ENCODE results near the gene NAT8L. TPM values are rescaled to one million over a fixed set of nuclear protein-coding genes. Genes with fewer than 3 reads are reported as not detected.
A peak's percentile ranks its signal among the peaks of the same experiment; 100 is the strongest.

Gene NAT8L
- total RNA-seq, 1 experiment from 2014 or later: 3.4 TPM

DNA sequence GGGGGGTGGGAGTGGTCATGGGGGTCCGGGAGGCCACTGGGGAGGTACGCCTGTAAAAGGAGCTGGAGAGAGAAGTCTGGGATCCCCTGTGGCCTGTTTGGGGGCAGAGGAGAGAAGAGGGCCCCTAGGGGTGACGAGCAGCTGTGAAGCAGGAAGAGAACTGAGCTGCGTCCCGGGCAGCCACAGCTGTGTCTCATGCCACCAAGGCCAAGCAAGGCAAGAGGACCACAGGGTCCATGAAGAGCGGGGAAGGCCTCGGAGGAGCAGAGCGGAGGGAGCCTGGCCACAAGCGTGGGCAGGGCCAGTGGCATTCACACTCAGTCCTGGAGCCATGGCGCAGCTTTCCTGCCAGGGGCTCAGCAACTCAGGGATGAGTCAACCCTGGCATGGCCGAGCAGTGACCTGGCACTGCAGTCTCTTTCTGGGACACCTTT is 13.6 kb upstream of the NAT8L start:
- DNase-seq (ENCODE audit: low read depth): peak; percentile 54

DNA sequence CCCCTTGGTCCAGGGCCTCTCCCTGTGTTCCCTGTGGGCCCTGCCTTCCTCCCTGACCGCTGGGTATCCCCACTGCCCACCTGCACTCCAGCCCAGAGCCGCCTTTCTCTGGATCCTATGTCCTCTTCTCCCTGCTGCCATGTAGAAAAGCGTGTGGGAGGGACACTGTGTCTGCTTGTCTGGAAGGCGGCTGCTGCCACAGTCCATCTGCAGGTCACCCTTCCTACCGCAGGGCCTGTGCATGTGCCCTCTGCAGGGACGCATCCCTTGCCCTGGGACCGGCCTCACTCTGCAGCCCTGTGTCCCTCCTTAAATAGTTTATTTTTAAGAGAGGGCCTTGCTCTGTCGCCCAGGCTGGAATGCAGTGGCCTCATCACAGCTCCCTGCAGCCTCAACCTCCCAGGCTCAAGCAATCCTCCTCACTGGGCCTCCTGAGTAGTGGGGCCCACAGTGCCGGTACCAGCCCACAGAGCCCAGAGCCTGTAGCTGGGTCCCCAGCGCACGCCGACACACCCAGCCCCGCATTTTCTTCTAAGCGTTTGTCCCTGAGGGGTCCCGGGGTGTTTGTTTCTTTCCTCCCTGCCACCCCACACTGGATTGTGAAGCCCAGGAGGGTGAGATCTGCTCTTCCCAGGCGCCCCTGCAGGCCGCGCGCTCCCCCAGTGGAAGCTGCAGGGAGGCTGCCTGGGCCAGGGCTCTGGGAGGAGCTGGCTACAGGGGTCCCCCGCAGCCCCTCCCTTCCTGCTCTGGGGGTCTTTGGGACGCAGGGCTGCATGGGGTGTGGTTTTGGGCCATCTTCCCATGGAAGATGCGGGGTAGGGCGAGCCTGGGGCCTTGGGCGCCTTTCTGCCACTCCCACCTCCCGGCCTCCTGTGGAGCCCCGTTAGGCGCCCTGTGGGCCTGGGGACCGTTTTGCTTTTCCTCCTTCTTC is 12.8 kb upstream of the NAT8L start:
- peak; percentile 3 for DNase-seq (ENCODE audit: low read depth)

DNA sequence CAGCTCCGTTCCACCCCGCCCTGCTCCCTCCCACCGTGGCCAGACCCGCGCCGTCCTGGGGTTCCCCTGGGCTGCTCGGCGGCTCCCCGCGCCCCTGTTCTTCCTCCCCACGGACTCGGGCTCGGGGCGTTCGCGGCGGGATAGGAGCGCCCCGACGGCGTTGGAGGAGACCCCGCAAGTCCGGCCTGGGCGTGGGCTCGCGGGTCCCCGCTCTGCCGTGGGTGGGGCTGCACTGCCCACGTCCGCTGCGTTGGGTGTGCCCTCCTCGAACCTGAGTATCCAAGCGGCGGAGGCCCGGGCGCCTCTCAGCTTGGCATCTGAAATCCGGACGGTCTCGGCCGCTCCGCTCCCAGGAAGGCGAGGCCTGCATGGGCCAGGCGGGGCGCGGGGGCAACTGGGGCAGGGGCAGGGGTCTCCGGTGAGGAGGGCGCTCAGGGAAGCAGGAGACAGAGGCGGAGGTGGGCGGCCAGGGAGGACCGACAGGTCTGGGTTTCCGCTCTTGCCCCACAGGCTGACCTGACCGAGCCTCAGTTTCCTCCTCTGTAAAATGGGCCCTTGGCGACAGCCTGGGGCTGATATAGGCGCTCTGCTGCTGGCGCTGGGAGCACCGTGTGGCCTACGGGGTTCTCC is 12.0 kb upstream of the NAT8L start:
- no peak for DNase-seq (ENCODE audit: low read depth)

DNA sequence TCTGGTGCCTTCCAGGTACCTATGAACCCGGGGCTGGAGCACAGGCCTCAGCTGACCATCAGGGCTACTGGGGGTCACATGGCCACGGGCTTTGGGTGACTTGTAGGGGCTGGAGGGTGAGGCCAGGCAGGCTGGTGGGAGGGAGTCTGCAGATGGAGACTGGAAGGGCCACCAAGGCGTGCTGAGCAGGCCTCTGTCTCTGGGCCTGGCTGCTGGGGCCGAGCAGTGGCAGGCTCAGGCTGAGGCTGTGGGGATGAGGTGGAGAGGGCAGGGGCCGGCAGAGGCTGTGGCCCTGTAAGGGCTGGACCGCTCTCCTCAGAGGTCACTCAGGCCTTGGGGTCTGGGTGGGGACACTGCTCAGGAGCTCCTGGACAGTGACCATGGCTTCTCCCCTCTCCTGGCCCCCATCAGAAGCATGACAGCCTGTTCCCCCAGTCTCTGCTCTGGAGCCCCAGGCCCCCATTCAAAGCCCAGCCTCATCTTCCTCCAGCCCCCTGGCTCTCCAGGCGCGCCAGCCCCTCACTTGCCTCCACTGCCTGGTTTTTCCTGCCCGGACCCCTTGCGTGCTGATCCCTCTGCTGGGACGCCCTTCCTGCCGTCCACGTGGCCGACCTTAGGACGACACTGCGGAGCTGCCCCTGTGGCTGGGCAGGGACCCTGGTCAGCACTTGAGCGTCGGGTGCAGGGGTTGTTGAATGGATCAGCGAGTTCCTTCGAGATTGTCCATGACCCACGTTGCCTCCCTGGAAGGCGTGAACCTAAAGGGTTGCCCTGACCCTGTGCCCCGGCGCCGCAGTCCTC is 11.1 kb upstream of the NAT8L start:
- DNase-seq (ENCODE audit: low read depth): no peak

DNA sequence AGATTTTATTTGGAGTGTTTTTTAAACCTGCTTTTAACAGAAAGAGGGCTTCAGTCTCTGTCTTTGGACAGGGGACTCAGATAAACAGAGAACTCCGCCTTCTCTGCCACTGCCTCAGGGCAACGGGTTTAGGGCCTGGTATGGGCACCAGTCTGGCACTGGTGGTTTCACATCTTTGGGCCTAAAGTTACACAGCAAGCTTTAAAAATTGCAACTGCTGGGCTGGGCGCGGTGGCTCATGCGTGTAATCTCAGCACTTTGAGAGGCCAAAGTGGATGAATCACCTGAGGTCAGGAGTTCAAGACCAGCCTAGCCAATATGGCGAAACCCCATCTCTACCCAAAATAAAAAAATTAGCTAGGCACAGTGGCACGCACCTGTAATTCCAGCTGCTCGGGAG is 10.3 kb upstream of the NAT8L start:
- DNase-seq (ENCODE audit: low read depth): peak; percentile 53

DNA sequence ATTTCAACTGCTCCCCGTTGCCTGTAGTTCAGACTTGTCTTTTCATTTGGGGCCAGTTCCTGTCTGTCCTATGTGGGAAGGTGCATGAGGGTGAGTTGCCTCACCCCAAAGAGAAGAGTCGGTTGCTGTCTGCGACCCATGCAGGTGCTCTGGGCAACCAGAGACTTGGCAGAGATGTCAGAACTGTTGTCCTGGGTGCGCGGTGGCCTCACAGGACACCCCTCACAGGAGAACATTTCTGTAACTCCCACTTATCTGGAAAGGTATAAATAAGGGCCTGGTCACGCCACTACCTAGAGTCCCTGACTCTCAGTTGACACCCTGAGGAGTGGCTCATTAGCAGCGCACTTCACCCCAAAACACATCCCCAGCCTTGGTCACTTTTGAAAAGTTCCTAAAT is 9.7 kb upstream of the NAT8L start:
- DNase-seq (ENCODE audit: low read depth): no peak

DNA sequence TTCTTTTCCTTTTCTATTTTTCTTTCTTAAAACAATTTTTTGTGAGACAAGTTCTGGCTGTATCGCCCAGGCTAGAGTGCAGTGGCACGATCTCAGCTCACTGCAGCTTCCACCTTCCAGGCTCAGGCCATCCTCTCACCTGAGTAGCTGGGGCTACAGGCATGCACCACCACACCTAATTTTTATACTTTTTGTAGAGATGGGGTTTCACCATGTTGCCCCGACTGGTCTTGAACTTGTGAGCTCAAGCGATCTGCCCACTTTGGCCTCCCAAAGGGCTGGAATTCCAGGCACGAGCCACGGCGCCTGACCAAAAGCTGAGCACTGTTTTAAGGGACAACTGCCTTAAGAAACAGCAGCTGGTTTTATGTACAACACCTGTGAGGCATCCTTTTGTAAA is 9.3 kb upstream of the NAT8L start:
- no peak for DNase-seq (ENCODE audit: low read depth)

DNA sequence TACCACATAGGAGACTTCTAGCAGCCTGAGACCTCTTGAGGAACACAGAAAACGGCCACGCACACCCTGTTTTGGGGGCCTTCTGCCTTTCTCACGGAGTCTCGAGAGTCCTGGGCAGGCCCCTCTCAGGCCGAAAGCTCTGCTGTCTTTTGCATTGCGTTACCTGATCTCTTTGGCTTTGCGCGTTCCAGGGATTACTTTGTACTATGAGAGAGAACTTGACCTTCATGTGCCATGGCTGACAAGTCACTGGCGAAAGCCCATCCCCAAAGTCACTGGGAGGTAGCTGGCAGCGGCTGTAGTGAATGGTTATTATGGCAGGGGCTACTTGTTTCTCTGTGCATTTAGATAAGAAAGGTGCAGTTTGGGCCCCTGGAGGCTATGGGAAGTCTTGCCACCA is 8.0 kb upstream of the NAT8L start:
- no peak for DNase-seq (ENCODE audit: low read depth)

DNA sequence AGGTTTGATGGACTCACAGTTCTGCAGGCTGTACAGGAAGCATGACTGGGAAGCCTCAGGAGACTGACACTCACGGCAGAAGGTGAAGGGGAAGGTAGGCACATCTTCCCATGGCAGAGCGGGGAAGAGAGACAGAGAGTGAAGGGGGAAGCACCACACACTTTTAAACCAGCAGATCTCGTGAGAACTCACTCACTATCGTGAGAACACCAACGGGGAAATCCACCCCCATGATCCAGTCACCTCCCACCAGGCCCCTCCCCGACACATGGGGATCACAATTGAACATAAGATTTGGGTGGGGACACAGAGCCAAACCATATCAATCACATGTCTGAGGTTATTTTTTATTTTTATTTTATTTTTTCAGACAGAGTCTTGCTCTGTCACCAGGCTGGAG is 4.9 kb upstream of the NAT8L start:
- no peak for DNase-seq (ENCODE audit: low read depth)

DNA sequence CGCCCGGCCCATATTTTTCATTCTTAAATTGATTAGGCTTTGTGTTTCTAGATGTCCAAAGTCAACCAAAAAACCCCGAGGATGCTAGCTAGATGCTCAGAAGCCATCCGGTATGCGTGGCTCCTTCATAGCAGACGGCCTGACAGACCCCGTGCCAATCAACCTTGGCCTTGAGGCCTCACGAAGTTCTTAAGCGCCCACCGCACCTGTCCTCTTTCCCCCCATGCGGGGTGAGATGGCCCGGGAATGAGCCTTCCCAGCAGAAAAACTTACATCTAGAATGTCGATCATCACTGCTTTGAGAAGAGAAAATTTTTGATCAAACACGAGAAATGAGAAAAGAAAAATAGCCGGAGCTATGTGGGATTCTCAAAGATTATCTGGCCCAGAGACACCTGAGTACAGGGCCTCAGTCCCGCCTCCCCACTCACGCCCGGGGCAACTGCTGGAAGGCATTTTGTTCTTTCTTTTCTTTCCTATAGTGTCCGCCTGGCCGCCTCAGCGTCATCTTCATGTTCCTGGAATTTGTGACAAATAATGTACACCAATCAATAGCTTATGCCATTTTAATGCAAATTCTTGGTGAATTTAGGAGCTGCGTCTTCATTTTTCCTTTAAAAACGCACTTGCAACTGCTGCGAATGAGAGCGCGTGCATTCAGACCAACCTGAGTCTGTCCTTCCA is 1.6 kb upstream of the NAT8L start:
- DNase-seq (ENCODE audit: low read depth): no peak

DNA sequence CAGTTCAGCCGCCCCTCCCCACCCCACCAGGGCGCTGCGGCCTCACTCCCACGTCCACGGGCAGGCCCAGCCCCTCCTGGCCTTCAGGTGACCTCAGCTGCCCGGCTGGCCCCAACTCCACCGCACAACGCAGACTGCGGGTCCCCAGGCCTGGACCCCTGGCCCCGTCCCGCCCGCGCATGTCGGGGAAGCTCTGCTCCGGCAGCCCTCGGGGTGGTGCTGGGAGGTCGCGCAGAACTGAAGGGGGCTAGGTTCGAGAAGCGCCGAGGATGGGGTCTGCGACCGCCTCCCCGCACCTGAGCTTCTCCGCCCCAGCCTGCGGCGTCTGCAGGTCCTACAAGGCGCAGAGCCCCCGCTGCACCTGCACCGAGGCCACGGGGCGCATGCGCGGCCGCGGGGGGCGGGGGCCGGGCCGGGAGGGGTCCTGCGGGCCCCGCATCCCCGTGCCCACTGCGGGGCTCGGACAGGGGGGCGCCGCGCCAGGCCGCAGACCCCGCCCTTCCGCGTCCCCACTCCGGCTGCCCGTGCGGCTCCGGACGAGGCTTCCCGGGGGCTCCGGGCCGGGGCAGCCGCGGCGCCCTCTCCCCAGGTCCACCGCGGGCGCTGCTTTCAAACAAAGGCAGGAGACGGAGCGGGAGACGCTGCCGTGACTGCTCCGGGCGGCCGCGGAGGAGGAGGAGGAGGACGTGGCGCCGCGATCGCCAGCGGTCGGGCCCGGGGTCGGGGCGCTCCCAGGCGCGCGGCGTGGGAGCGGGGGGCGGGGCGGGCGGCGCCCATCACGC is 672 bp upstream of the NAT8L start:
- DNase-seq (ENCODE audit: low read depth): peak; percentile 43

DNA sequence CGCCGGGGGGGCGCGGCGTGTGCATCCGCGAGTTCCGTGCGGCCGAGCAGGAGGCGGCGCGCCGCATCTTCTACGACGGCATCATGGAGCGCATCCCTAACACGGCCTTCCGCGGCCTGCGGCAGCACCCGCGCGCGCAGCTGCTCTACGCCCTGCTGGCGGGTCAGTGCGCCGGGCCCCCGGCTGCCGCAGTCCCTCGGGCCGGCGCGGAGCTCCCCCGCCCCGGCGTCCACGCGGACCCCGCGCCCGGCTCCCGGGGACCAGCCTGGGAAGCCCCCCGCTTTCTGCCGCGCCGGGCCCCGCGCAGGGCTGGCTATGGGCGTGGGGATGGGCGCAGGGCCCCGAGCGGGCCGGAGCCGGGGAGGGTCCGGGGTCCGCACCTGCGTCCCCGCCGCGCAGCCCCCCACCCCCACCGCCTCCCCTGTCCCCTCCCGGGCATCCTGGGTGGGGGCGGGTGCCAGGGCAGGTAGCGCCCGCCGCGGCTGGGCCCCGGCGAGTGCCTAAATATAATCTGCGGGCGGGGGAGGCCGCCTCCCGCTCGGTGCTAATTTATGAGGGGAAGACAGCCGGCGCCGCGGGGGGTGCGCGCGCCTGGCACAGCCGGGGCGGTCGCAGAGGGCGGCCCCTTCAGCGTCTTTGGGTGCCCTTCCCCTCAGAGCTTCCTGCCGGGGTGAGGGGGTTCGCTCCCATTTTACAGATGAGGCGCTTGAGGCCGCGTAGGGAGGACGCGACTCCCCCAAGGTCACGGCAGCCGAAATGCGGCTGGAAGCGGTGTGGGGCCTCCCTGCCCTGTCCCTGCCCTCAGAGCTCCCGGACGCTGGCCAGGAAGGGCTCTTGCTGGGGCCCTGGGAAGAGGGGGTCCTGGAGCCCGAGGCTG is 837 bp downstream of the NAT8L start:
- peak; percentile 51 for DNase-seq (ENCODE audit: low read depth)

DNA sequence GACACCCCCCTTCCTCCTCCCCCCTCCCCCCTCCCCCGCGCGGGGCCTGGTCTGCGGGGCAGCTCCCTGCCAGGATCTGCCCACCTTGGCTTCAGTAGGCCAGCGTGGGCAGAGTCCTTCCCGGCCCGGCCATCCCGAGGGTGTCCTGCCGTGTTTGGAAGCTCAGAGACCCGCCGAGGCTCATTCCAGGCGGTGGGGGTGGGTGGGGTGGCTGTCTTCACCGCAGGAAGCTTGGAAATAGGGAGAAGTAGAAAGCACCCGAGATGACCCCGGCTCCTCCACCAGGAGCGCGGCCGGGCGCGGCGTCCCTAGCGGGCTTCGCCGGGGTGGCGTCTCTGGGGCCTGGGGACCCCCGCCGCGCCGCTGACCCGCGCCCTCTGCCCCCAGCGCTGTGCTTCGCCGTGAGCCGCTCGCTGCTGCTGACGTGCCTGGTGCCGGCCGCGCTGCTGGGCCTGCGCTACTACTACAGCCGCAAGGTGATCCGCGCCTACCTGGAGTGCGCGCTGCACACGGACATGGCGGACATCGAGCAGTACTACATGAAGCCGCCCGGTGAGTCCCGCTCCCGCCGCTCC is 1.6 kb downstream of the NAT8L start:
- no peak for DNase-seq (ENCODE audit: low read depth)

DNA sequence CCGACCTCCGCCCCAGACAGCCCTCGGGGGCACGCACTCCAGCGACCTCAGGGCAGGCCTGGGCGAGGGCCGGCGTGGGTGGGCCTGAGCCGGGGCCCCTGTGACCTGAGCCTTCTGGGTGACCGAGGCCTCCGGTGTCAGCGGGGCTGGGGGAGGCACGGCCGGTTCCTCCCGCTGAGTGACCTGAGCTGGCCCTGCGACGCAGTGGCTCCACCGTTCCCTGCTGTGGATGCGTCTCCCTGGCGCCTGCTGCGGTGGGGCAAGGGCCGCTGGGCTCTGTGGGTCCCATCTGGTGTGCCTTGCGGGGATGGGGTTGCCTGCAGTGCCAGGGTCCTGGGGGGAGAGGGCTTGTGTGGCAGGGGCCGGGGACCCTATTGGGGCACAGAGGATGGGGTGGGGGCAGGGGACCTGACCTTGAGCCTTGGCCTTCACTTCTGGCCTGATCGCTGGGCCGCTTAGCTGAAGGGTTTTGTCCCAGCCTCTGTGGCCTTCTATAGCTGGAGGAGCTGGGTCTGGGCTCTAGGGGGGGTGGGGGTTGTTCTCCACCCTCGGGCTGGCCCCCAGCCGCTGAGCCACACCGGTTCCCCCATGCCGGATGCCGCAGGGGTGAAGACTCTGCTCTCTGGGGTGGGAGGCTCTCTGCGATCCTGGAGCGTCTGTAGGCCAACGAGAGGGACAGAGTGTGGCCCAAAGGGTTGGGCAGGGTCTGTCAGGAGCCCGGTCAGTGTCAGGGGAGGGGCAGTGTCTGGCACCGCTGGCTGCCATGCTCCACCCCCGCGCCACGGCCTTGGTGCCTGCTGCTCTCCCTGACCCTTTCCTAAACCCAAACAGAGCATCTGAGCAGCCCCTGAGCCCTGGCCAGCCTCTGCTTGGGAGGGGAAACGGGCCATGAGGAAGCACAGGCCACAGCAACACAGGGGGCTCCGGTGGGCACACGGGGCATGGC is 2.3 kb downstream of the NAT8L start:
- DNase-seq (ENCODE audit: low read depth): no peak

DNA sequence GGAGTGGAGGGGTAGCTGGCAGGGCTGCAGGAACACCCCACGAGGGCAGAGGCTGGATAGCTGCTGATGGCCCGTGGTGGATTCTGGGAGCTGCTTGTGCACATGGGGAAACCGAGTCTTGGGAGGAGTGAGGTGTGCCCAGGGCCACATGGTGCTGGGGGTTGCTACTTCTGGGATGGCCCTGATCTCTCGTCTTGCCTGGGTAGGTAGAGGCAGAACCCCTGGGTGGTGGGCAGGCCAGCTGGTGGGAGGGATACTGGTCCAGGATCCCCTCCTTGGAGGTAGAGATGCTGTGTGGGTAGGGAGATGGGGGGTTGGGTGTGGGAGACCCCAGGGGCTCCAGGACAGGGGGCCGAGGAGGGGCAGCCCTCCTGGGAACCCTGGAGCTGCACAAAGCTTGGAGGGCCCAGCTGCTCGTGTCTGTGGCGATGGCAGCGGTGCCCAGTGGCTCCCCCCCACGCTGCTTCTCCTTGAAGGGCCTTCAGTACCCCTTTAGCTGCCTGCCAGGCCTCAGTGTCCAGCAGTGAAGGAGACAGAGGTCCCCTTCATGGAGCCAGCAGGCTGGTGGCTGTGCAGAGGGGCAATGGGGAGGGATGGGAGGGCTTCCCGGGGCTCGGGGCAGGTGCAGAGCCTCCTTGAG is 3.2 kb downstream of the NAT8L start:
- DNase-seq (ENCODE audit: low read depth): no peak

DNA sequence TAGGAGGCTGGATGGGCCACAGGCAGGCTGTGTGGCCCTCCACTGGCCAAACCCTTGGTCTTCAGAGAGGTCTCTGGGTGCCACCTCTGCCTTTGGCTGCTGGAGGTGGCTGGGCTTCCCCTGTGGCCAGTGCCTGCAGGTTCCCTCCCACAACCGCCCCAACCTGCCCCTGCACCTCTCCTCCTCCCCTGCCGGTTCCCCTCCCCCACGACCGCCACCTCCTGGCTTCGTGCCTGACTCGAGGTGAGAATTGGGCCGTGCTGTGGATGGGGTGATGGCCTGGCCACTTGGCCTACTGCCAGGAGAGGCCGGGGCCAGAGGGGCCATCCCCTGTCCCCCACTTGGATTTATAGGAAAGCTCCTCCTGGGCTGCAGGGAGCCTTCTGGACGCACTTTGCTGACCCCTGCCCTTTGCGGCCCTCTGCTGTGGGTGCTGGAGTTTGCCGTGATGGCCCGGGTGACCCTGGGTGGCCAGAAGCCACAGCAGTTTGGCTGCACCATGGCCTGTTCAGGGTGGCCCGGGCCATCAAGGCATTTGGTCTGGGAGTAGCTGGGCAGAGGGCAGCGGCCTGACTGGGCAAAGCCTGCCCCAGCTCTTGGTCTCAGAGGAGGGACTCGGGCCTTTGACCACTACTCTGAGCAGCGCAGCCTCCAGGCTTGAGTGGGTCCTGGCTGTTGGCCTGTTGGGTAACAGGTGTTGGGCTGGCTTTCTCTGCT is 3.8 kb downstream of the NAT8L start:
- no peak for DNase-seq (ENCODE audit: low read depth)

DNA sequence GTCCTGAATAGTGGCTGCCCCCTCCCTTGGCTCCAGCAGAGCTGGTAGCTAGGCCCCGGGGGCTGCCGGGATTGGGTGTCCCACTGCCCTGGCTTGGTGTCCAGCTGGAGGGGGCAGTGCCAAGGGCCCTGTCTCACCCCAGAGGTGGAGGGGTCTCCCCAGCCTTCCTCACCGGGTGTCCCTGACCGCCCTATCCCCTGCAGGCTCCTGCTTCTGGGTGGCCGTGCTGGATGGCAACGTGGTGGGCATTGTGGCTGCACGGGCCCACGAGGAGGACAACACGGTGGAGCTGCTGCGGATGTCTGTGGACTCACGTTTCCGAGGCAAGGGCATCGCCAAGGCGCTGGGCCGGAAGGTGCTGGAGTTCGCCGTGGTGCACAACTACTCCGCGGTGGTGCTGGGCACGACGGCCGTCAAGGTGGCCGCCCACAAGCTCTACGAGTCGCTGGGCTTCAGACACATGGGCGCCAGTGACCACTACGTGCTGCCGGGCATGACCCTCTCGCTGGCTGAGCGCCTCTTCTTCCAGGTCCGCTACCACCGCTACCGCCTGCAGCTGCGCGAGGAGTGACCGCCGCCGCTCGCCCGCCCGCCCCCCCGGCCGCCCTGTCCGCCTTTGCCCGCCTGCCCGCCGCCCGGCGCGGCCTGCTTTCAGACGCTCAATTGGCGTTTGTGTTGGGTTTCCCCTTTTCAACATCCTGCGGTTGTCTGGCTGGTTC is 4.6 kb downstream of the NAT8L start:
- DNase-seq (ENCODE audit: low read depth): no peak

Measured in Daoy (cell line).